Measurements from ENCODE around the gene CLDN25. TPM values are rescaled to one million over a fixed set of nuclear protein-coding genes. Genes with fewer than 3 reads are reported as not detected.

Gene CLDN25
- total RNA-seq, 1 donor from 2014 or later = not detected

DNA sequence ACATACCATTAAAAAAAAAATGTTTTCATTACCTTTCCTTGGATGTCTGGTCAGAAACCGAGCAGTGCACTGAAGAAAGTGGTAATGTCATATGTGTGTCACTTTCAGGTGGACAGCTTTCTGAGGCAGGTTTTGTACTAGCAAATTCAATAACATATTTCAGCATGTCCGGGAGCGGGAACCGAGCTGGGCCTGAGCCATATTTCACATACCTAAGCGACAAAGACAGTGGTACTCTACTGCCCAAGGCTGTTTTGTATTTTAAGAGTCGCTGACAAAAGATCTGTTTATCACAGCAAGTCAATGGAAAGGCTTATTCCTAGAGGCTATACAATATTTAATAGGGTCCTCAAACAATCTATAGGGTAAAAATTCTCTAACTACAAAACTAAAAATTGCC lies 38.0 kb downstream of the CLDN25 start:
- TF ChIP-seq, protein P1, sequence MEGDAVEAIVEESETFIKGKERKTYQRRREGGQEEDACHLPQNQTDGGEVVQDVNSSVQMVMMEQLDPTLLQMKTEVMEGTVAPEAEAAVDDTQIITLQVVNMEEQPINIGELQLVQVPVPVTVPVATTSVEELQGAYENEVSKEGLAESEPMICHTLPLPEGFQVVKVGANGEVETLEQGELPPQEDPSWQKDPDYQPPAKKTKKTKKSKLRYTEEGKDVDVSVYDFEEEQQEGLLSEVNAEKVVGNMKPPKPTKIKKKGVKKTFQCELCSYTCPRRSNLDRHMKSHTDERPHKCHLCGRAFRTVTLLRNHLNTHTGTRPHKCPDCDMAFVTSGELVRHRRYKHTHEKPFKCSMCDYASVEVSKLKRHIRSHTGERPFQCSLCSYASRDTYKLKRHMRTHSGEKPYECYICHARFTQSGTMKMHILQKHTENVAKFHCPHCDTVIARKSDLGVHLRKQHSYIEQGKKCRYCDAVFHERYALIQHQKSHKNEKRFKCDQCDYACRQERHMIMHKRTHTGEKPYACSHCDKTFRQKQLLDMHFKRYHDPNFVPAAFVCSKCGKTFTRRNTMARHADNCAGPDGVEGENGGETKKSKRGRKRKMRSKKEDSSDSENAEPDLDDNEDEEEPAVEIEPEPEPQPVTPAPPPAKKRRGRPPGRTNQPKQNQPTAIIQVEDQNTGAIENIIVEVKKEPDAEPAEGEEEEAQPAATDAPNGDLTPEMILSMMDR (IDR thresholded peaks at IDR 0.05; ENCODE audit: unreplicated experiment) = no peak
- Mint-ChIP-seq H3K4me3 (ENCODE audit: unreplicated experiment) (no peak overlapping the region), H3K27me3 (ENCODE audit: unreplicated experiment) (no peaks in the 10 kb centered on the region), H3K9me3 (ENCODE audit: unreplicated experiment) (no peaks in the 10 kb centered on the region), H3K27ac (ENCODE audit: unreplicated experiment) (no peak overlapping the region), H3K36me3 (ENCODE audit: low read depth, unreplicated experiment) (peaks cover 27% of the 10 kb centered on the region), H3K4me1 (ENCODE audit: unreplicated experiment) (no peaks in the 10 kb centered on the region)
- no peak for DNase-seq (ENCODE audit: low spot score)

DNA sequence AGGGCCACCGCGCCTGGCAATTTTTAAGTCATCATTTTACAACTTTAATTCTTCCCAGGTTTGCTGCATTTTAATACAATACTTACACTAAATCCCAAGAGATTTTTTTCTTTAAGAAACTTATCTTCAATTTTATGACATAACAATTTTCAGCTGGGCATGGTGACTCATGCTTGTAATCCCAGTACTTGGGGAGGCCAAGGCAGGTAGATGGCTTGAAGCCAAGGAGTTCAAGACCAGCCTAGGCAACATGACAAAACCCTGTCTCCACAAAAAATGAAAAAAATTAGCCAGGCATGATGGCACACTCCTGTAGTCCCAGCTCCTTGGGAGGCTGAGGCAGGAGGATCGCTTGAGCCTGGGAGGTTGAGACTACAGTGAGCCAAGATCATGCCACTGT lies 38.8 kb downstream of the CLDN25 start:
- peaks cover 28% of the 10 kb centered on the region for H3K36me3 Mint-ChIP-seq (ENCODE audit: low read depth, unreplicated experiment)

DNA sequence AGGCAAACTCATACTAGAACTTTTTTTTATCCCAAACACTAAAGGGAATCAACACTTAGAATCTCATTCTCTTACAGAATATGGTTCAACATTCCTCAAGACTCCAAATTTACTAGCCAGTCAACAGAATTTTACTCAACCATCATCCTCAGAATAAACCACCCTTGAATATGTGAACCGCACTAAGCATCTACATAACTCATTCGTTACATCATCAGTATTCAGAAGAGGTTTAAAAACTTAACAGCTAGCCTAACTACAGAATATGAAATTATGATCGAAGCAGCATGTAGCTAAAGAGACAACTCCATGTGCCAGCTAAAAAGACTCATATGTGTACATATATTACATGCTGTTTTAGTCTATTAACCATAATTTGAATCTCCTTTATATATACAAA lies 47.9 kb downstream of the CLDN25 start:
- Mint-ChIP-seq H3K27ac (ENCODE audit: unreplicated experiment) (no peak overlapping the region), H3K36me3 (ENCODE audit: low read depth, unreplicated experiment) (peaks cover 40% of the 10 kb centered on the region), H3K27me3 (ENCODE audit: unreplicated experiment) (no peaks in the 10 kb centered on the region)

More for the DNA sequence above, 38.8 kb downstream of the CLDN25 start:
- no peak overlapping the region for H3K27ac Mint-ChIP-seq (ENCODE audit: unreplicated experiment)
- no peaks in the 10 kb centered on the region for H3K27me3 Mint-ChIP-seq (ENCODE audit: unreplicated experiment)
- DNase-seq (ENCODE audit: low spot score) = no peak
- H3K4me3 Mint-ChIP-seq (ENCODE audit: unreplicated experiment) = no peak overlapping the region
- H3K4me1 Mint-ChIP-seq (ENCODE audit: unreplicated experiment) = no peaks in the 10 kb centered on the region
- TF ChIP-seq, protein P1 (IDR thresholded peaks at IDR 0.05; ENCODE audit: unreplicated experiment) = no peak
- no peaks in the 10 kb centered on the region for H3K9me3 Mint-ChIP-seq (ENCODE audit: unreplicated experiment)

DNA sequence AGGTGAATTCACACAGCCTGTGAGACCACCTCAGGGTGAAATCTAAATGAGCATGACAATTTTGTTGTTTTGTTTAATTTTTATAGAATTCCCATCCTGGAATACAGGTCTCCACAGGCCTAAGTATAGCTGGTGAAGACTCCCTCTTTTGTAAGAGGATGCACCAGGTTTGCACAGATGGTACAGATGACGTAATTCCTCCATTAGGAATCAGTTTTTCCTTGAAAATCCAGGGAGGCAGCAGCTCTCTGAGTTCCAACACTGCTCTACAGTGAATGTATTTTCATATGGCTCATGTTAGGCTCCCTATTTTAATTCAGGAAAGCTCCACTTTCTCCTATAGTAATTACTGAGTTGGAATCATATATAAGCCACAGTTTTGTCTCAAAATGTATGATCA lies 48.6 kb downstream of the CLDN25 start:
- Mint-ChIP-seq H3K4me3 (ENCODE audit: unreplicated experiment) (no peak overlapping the region), H3K9me3 (ENCODE audit: unreplicated experiment) (no peaks in the 10 kb centered on the region), H3K27ac (ENCODE audit: unreplicated experiment) (no peak overlapping the region), H3K36me3 (ENCODE audit: low read depth, unreplicated experiment) (peaks cover 38% of the 10 kb centered on the region), H3K4me1 (ENCODE audit: unreplicated experiment) (no peaks in the 10 kb centered on the region), H3K27me3 (ENCODE audit: unreplicated experiment) (peaks cover 3% of the 10 kb centered on the region)
- TF ChIP-seq, protein P1 (IDR thresholded peaks at IDR 0.05; ENCODE audit: unreplicated experiment) = no peak
- no peak for DNase-seq (ENCODE audit: low spot score)

More for the DNA sequence above, 47.9 kb downstream of the CLDN25 start:
- no peaks in the 10 kb centered on the region for H3K4me1 Mint-ChIP-seq (ENCODE audit: unreplicated experiment)
- TF ChIP-seq, protein P1 (IDR thresholded peaks at IDR 0.05; ENCODE audit: unreplicated experiment) = no peak
- no peaks in the 10 kb centered on the region for H3K9me3 Mint-ChIP-seq (ENCODE audit: unreplicated experiment)
- no peak overlapping the region for H3K4me3 Mint-ChIP-seq (ENCODE audit: unreplicated experiment)
- DNase-seq (ENCODE audit: low spot score) = no peak

DNA sequence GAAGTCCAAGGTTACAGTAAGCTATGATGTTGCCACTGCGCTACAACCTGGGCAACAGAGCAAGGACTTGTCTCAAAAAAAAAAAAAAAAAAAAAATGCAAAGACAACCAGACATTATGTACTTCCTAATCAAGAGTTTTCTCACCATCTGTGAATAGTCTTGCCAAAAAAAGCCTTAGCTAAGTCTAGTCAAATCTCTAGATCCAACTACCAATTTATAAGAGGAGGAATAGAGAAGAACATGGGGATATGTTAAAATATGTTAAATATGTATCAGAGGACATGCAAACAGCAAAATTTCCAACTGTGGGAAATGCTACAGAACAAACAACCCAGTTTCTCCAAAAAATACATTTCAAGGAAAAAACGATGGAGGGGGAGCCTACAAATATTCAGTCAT lies 50.2 kb downstream of the CLDN25 start:
- Mint-ChIP-seq H3K36me3 (ENCODE audit: low read depth, unreplicated experiment) (peaks cover 36% of the 10 kb centered on the region), H3K4me3 (ENCODE audit: unreplicated experiment) (no peak overlapping the region), H3K4me1 (ENCODE audit: unreplicated experiment) (no peaks in the 10 kb centered on the region), H3K27me3 (ENCODE audit: unreplicated experiment) (peaks cover 3% of the 10 kb centered on the region), H3K9me3 (ENCODE audit: unreplicated experiment) (no peaks in the 10 kb centered on the region), H3K27ac (ENCODE audit: unreplicated experiment) (no peak overlapping the region)
- DNase-seq (ENCODE audit: low spot score) = no peak
- TF ChIP-seq, protein P1 (IDR thresholded peaks at IDR 0.05; ENCODE audit: unreplicated experiment) = no peak

Other genes starting within 250 kb of the CLDN25 start
- 2.7 TPM for gene TMPRSS5, start 73.5 kb upstream of the CLDN25 start, total RNA-seq (ENCODE audit: unreplicated experiment)
- gene ZW10, start 6.1 kb upstream of the CLDN25 start, total RNA-seq (ENCODE audit: unreplicated experiment) = 25.2 TPM
- 89.8 TPM for gene USP28, start 95.8 kb downstream of the CLDN25 start, total RNA-seq (ENCODE audit: unreplicated experiment)
- gene HTR3B, start 125.0 kb downstream of the CLDN25 start, total RNA-seq (ENCODE audit: unreplicated experiment) = not detected
- gene HTR3A, start 195.3 kb downstream of the CLDN25 start, total RNA-seq (ENCODE audit: unreplicated experiment) = not detected